ENCODE results near the gene GRAMD2B.
"Not testable (repeated sequence)": the region's sequence is repeated elsewhere in the genome, so short reads cannot be mapped to it uniquely, and the experiment has no call there.

GRAMD2B gene

GRCh38 chr5:126414874-126415502 is 8.2 kb upstream of the GRAMD2B start:
- DNase-seq: no peak

GRCh38 chr5:126415789-126416188 is 7.4 kb upstream of the GRAMD2B start:
- no peak for DNase-seq

GRCh38 chr5:126416266-126416925 is 6.8 kb upstream of the GRAMD2B start:
- DNase-seq: no peak

- DNase-seq: no peak
Measured at GRCh38 chr5:126417178-126417577, 6.0 kb upstream of the GRAMD2B start.

- DNase-seq: no peak
Measured at GRCh38 chr5:126419102-126419501, 4.1 kb upstream of the GRAMD2B start.

GRCh38 chr5:126428421-126428820 is 5.2 kb downstream of the GRAMD2B start:
- no peak for DNase-seq

GRCh38 chr5:126430631-126431030 is 7.4 kb downstream of the GRAMD2B start:
- DNase-seq: no peak

GRCh38 chr5:126433701-126434100 is 10.5 kb downstream of the GRAMD2B start:
- no peak for DNase-seq

GRCh38 chr5:126435261-126435660 is 12.1 kb downstream of the GRAMD2B start:
- no peak for DNase-seq

- DNase-seq: no peak
Measured at GRCh38 chr5:126435714-126436113, 12.5 kb downstream of the GRAMD2B start.

GRCh38 chr5:126437721-126438120 is 14.5 kb downstream of the GRAMD2B start:
- DNase-seq: no peak

- DNase-seq: no peak
Measured at GRCh38 chr5:126438267-126438666, 15.1 kb downstream of the GRAMD2B start.

- no peak for DNase-seq
Measured at GRCh38 chr5:126438868-126439267, 15.7 kb downstream of the GRAMD2B start.

- DNase-seq: not testable (repeated sequence)
Measured at GRCh38 chr5:126439724-126440123, 16.5 kb downstream of the GRAMD2B start.

- no peak for DNase-seq
Measured at GRCh38 chr5:126441230-126441629, 18.0 kb downstream of the GRAMD2B start.

GRCh38 chr5:126443374-126443851 is 20.2 kb downstream of the GRAMD2B start:
- DNase-seq: no peak

GRCh38 chr5:126444137-126444536 is 20.9 kb downstream of the GRAMD2B start:
- DNase-seq: no peak

GRCh38 chr5:126445502-126446174 is 22.4 kb downstream of the GRAMD2B start:
- no peak for DNase-seq

GRCh38 chr5:126446498-126447224 is 23.5 kb downstream of the GRAMD2B start:
- DNase-seq: no peak

GRCh38 chr5:126448720-126449119 is 25.5 kb downstream of the GRAMD2B start:
- DNase-seq: no peak

GRCh38 chr5:126449751-126450271 is 26.6 kb downstream of the GRAMD2B start:
- no peak for DNase-seq

GRCh38 chr5:126450346-126450745 is 27.1 kb downstream of the GRAMD2B start:
- no peak for DNase-seq

- DNase-seq: no peak
Measured at GRCh38 chr5:126450907-126451306, 27.7 kb downstream of the GRAMD2B start.
